HG03469 (cell line): ENCODE data around the gene HOATZ.

Experiments used
- ATAC-seq: cut with Tn5 transposase; IDR thresholded peaks from one replicate; pipeline ENCODE4 v1.9.1; 2021; ENCODE audit warnings: mild to moderate bottlenecking, moderate library complexity, moderate number of reproducible peaks; ENCODE audit not compliant: unreplicated experiment

The HOATZ gene

GRCh38 chr11:111574373-111575225, 60.0 kb downstream of the HOATZ start:
- ATAC-seq = no peak

GRCh38 chr11:111575740-111576139, 61.2 kb downstream of the HOATZ start:
- no peak for ATAC-seq

GRCh38 chr11:111577821-111578220, 63.2 kb downstream of the HOATZ start:
- no peak for ATAC-seq

GRCh38 chr11:111581341-111581740, 66.8 kb downstream of the HOATZ start:
- no peak for ATAC-seq

GRCh38 chr11:111582163-111582562, 67.6 kb downstream of the HOATZ start:
- ATAC-seq = no peak

- ATAC-seq = no peak
These were observed 68.3 kb downstream of the HOATZ start for GRCh38 chr11:111582881-111583280.

GRCh38 chr11:111585371-111585770, 70.8 kb downstream of the HOATZ start:
- no peak for ATAC-seq

GRCh38 chr11:111586388-111586831, 71.8 kb downstream of the HOATZ start:
- no peak for ATAC-seq
